Stimulated activated CD8-positive, alpha-beta memory T cell treated with anti-CD3 and anti-CD28 coated beads, Interleukin-2, amount 100 ng/mL, for 1 hour (primary cell): ENCODE measurements around the gene IFT74.

ENCODE experiments used
- DNase-seq, 2 donors: peaks; one replicate each; pipeline ENCODE4 v3.0.0-alpha.2; 2020; ENCODE audit warnings: low read depth in 2 of 2

Gene IFT74

GRCh38 chr9:26974927-26975326 is 18.7 kb downstream of the IFT74 start:
- DNase-seq: no peak

GRCh38 chr9:26975728-26976707 is 19.8 kb downstream of the IFT74 start:
- DNase-seq: no peak

- DNase-seq: no peak
Observed at GRCh38 chr9:26983340-26983739, 27.1 kb downstream of the IFT74 start.

GRCh38 chr9:26995810-26996209 is 39.6 kb downstream of the IFT74 start:
- no peak for DNase-seq

GRCh38 chr9:27003426-27004077 is 47.3 kb downstream of the IFT74 start:
- DNase-seq: no peak

GRCh38 chr9:27005491-27005890 is 49.3 kb downstream of the IFT74 start, which contains the start of gene LRRC19:
TSS of gene LRRC19 (minus strand) at chr9:27005672. CDS start at chr9:26999694, 5,978 bp downstream.
- DNase-seq: no peak

- DNase-seq: no peak
Observed at GRCh38 chr9:27019589-27019988, 63.4 kb downstream of the IFT74 start.

- DNase-seq: no peak
Observed at GRCh38 chr9:27022920-27023319, 66.7 kb downstream of the IFT74 start.

GRCh38 chr9:27029186-27029585 is 73.0 kb downstream of the IFT74 start:
- no peak for DNase-seq

GRCh38 chr9:27033815-27034403 is 77.7 kb downstream of the IFT74 start:
- DNase-seq: no peak

- DNase-seq: no peak
Observed at GRCh38 chr9:27037499-27037898, 81.3 kb downstream of the IFT74 start.

GRCh38 chr9:27041746-27042145 is 85.5 kb downstream of the IFT74 start:
- DNase-seq: no peak

GRCh38 chr9:27042476-27042875 is 86.3 kb downstream of the IFT74 start:
- DNase-seq: no peak

- DNase-seq: no peak
Observed at GRCh38 chr9:27043176-27043575, 87.0 kb downstream of the IFT74 start.

GRCh38 chr9:27047136-27047535 is 90.9 kb downstream of the IFT74 start:
- DNase-seq: no peak

GRCh38 chr9:27053369-27054022 is 97.3 kb downstream of the IFT74 start:
- DNase-seq: no peak

GRCh38 chr9:27054125-27054524 is 97.9 kb downstream of the IFT74 start:
- DNase-seq: no peak

- DNase-seq: no peak
Observed at GRCh38 chr9:27054841-27055240, 98.6 kb downstream of the IFT74 start.

GRCh38 chr9:27059412-27059811 is 103.2 kb downstream of the IFT74 start:
- DNase-seq: no peak

- DNase-seq: no peak
Observed at GRCh38 chr9:27059907-27060306, 103.7 kb downstream of the IFT74 start.

GRCh38 chr9:27065288-27065687 is 109.1 kb downstream of the IFT74 start:
- no peak for DNase-seq
